K562 (cell line): ENCODE data around the gene EIF4E1B. TPM values are rescaled to one million over a fixed set of nuclear protein-coding genes. Genes with fewer than 3 reads are reported as not detected.

Source experiments
- ATF7 ChIP-seq: fragments of 450-650 bp; IDR thresholded peaks from 2 replicates; pipeline ENCODE4 v1.7.1; 2014; ENCODE audit warnings: mild to moderate bottlenecking, moderate library complexity
- E2F1 ChIP-seq: sonication (generic); formaldehyde crosslinking; IDR thresholded peaks from 2 replicates; pipeline ENCODE4 v1.8.1; 2023; ENCODE audit warnings: mild to moderate bottlenecking, missing genetic modification reagents, moderate library complexity
- JUND ChIP-seq, 2 experiments: IDR thresholded peaks; 2 replicates in 1 of 2; 3 replicates in 1 of 2; pipeline ENCODE4 v1.6.1; 2011; ENCODE audit warnings: borderline replicate concordance in 2 of 2, low read depth in 2 of 2, low read length in 2 of 2, improper control_type of control experiment in 1 of 2, missing biosample characterization in 1 of 2, missing genetic modification characterization in 1 of 2, missing genetic modification reagents in 1 of 2
- LCOR ChIP-seq: sonication (generic); formaldehyde crosslinking; IDR thresholded peaks from 2 replicates; pipeline ENCODE4 v1.8.0; 2022; ENCODE audit warnings: mild to moderate bottlenecking, missing genetic modification reagents
- NFIX ChIP-seq: fragments of 250-450 bp; sonication (Bioruptor Pico); IDR thresholded peaks from 2 replicates; pipeline ENCODE4 v1.4.0; 2020; ENCODE audit warnings: low read depth, mild to moderate bottlenecking, moderate library complexity
- NR2C2 ChIP-seq, 2 experiments: fragments of 200-800 bp in 1 of 2; sonication (Bioruptor generic) in 1 of 2; sonication (generic) in 1 of 2; formaldehyde crosslinking in 1 of 2; IDR thresholded peaks; 2 replicates each; pipeline versions ENCODE4 v1.6.1 to v1.8.0; 2016 to 2022; ENCODE audit warnings: mild to moderate bottlenecking in 1 of 2, missing compliant biosample characterization in 1 of 2, missing genetic modification characterization in 1 of 2, missing genetic modification reagents in 1 of 2
- RB1 ChIP-seq: fragments of 450-650 bp; IDR thresholded peaks from 2 replicates; pipeline ENCODE4 v1.6.1; 2017; ENCODE audit warnings: low read depth, mild to moderate bottlenecking
- SIN3A ChIP-seq, 2 experiments: fragments of 150-350 bp in 1 of 2; IDR thresholded peaks; 2 replicates each; pipeline ENCODE4 v1.6.1; 2011 to 2016; ENCODE audit warnings: borderline replicate concordance in 2 of 2, low read depth in 2 of 2, low read length in 2 of 2, mild to moderate bottlenecking in 2 of 2, moderate library complexity in 2 of 2; ENCODE audit not compliant: control insufficient read depth in 1 of 2
- TCF15 ChIP-seq: fragments of 250-450 bp; sonication (Bioruptor Pico); IDR thresholded peaks from 2 replicates; pipeline ENCODE4 v1.8.0; 2022; ENCODE audit warnings: moderate library complexity, mild to moderate bottlenecking, inconsistent platforms
- VEZF1 ChIP-seq: fragments of 200-800 bp; sonication (Bioruptor generic); IDR thresholded peaks from 2 replicates; pipeline ENCODE4 v1.6.1; 2017; ENCODE audit warnings: missing genetic modification characterization, missing compliant biosample characterization
- ZBTB26 ChIP-seq: fragments of 450-650 bp; formaldehyde crosslinking; IDR thresholded peaks from 2 replicates; pipeline ENCODE4 v1.4.0; 2022; ENCODE audit warnings: missing genetic modification characterization
- ZBTB7A ChIP-seq: IDR thresholded peaks from 2 replicates; pipeline ENCODE4 v1.6.1; 2011; ENCODE audit warnings: low read depth, mild to moderate bottlenecking, low read length, moderate library complexity, borderline replicate concordance; ENCODE audit not compliant: control insufficient read depth
- ZBTB9 ChIP-seq: fragments of 450-650 bp; formaldehyde crosslinking; IDR thresholded peaks from 2 replicates; pipeline ENCODE4 v1.4.0; 2020; ENCODE audit warnings: mild to moderate bottlenecking, moderate library complexity
- polyA plus RNA-seq, 8 experiments: library from polyadenylated mRNA; depleted of rRNA in 4 of 8; stranded (reverse) in 5 of 8; unstranded in 3 of 8; fragments of >200 nt; fragmentation: Nextera tagmentation in 2 of 8; fragmentation: Illumina TruSeq in 1 of 8; extraction: Ambion mirVana in 2 of 8; extraction: Trizol in 1 of 8; gene quantifications; 2 replicates each; pipeline versions ENCODE4 v1.2.1 to v1.2.3, GENCODE V29; 2011 to 2014; ENCODE audit warnings: inconsistent platforms in 1 of 8, missing spikeins in 1 of 8
- total RNA-seq, 7 experiments: library from RNA; depleted of rRNA in 6 of 7; stranded (reverse); fragments of >200 nt in 6 of 7; fragmentation: Illumina TruSeq in 2 of 7; extraction: Trizol in 2 of 7; gene quantifications; 2 replicates each; pipeline versions ENCODE4 v1.2.1 to v1.2.3, GENCODE V29; 2011 to 2021; ENCODE audit warnings: low replicate concordance in 1 of 7

The EIF4E1B gene
- total and polyA plus RNA-seq, 9 of the 15 experiments (the other 6 are each of a cell fraction or from before 2014, with no cell fraction given), result not detected

- TF ChIP-seq E2F1 (CRISPR knock-in tag), result peak; percentile 70; the same call in 1 of the 2 replicates
- TF ChIP-seq NFIX (CRISPR knock-in tag), result no peak
- TF ChIP-seq RB1, result peak; percentile 80
- peak; percentile 27; the same call in 1 of the 2 replicates for TF ChIP-seq JUND (IDR thresholded peaks at IDR 0.05; ENCODE audit: borderline replicate concordance, low read depth, low read length)
- no peak for TF ChIP-seq JUND (tag; IDR thresholded peaks at IDR 0.05; ENCODE audit: borderline replicate concordance, low read depth, low read length)
- no peak for TF ChIP-seq TCF15 (CRISPR knock-in tag)
- TF ChIP-seq SIN3A (IDR thresholded peaks at IDR 0.05; ENCODE audit: borderline replicate concordance in 2 of 2, control insufficient read depth in 1 of 2, low read depth in 2 of 2, low read length in 2 of 2), result peak in 1 of 2 experiments; percentile 57; a peak in 1 of 4 replicates
- 0 out of 2 replicates have a peak, but pooled peaks have one; percentile 29 for TF ChIP-seq ZBTB26 (CRISPR knock-in tag)
- peak; percentile 64; the same call in 1 of the 2 replicates for TF ChIP-seq ZBTB9 (CRISPR knock-in tag)
- peak; percentile 44; the same call in 1 of the 2 replicates for TF ChIP-seq ZBTB7A
- TF ChIP-seq VEZF1 (CRISPR knock-in tag), result peak; percentile 61
- TF ChIP-seq ATF7, result peak; percentile 67; the same call in 1 of the 2 replicates
- peak; percentile 44; the same call in 1 of the 2 replicates for TF ChIP-seq LCOR
- TF ChIP-seq NR2C2 (CRISPR knock-in tag; IDR thresholded peaks at IDR 0.05), result peak; percentile 36; the same call in 1 of the 2 replicates
- TF ChIP-seq NR2C2 (tag; IDR thresholded peaks at IDR 0.05), result peak; percentile 79
These were observed 16.8 kb downstream of the EIF4E1B start, which contains the start of gene TSPAN17 (continued) for GRCh38 chr5:176647030-176647842.
